IPS-18c (cell line): ENCODE results near the gene UNC13A.

Source experiments
- H3K4me3 ChIP-seq: 2 replicates; pipeline ENCODE4 v1.7.0; 2013; ENCODE audit warnings: low read depth, mild to moderate bottlenecking, low read length, moderate library complexity; ENCODE audit not compliant: insufficient read depth
- H3K9me3 ChIP-seq: one replicate; pipeline ENCODE4 v1.6.1; 2013; ENCODE audit warnings: mild to moderate bottlenecking, low read length, moderate library complexity; ENCODE audit not compliant: control insufficient read depth, insufficient read depth

UNC13A gene

GRCh38 chr19:17648786-17649185, 39.4 kb downstream of the UNC13A start:
- no peak overlapping the region for H3K4me3 ChIP-seq
- peaks cover 2% of the 10 kb centered on the region for H3K9me3 ChIP-seq

GRCh38 chr19:17648097-17648660, 40.0 kb downstream of the UNC13A start:
- Histone ChIP-seq H3K9me3 (peaks cover 2% of the 10 kb centered on the region), H3K4me3 (no peak overlapping the region)

GRCh38 chr19:17647071-17648020, 40.8 kb downstream of the UNC13A start:
- Histone ChIP-seq H3K9me3 (peaks cover 2% of the 10 kb centered on the region), H3K4me3 (no peak overlapping the region)

GRCh38 chr19:17646441-17646840, 41.7 kb downstream of the UNC13A start:
- Histone ChIP-seq H3K9me3 (peaks cover 2% of the 10 kb centered on the region), H3K4me3 (no peak overlapping the region)

GRCh38 chr19:17645339-17645963, 42.7 kb downstream of the UNC13A start:
- H3K4me3 ChIP-seq: no peak overlapping the region
- H3K9me3 ChIP-seq: peaks cover 2% of the 10 kb centered on the region

GRCh38 chr19:17642656-17643055, 45.5 kb downstream of the UNC13A start:
- Histone ChIP-seq H3K9me3 (no peaks in the 10 kb centered on the region), H3K4me3 (no peak overlapping the region)

GRCh38 chr19:17641846-17642245, 46.3 kb downstream of the UNC13A start:
- Histone ChIP-seq H3K4me3 (no peak overlapping the region), H3K9me3 (no peaks in the 10 kb centered on the region)

GRCh38 chr19:17641181-17641580, 47.0 kb downstream of the UNC13A start:
- H3K4me3 ChIP-seq: no peak overlapping the region
- H3K9me3 ChIP-seq: no peaks in the 10 kb centered on the region

GRCh38 chr19:17633700-17634099, 54.5 kb downstream of the UNC13A start:
- Histone ChIP-seq H3K4me3 (no peak overlapping the region), H3K9me3 (no peaks in the 10 kb centered on the region)

- Histone ChIP-seq H3K9me3 (no peaks in the 10 kb centered on the region), H3K4me3 (no peak overlapping the region)
Observed at GRCh38 chr19:17632577-17632976, 55.6 kb downstream of the UNC13A start.

- no peak overlapping the region for H3K4me3 ChIP-seq
Observed at GRCh38 chr19:17629760-17630159, 58.4 kb downstream of the UNC13A start.

GRCh38 chr19:17627921-17628320, 60.2 kb downstream of the UNC13A start:
- Histone ChIP-seq H3K4me3 (no peak overlapping the region), H3K9me3 (no peaks in the 10 kb centered on the region)

More at GRCh38 chr19:17629760-17630159, 58.4 kb downstream of the UNC13A start:
- H3K9me3 ChIP-seq: no peaks in the 10 kb centered on the region

- no peaks in the 10 kb centered on the region for H3K9me3 ChIP-seq
- no peak overlapping the region for H3K4me3 ChIP-seq
Observed at GRCh38 chr19:17627161-17627560, 61.0 kb downstream of the UNC13A start.

GRCh38 chr19:17626456-17627015, 61.6 kb downstream of the UNC13A start:
- Histone ChIP-seq H3K4me3 (no peak overlapping the region), H3K9me3 (no peaks in the 10 kb centered on the region)

GRCh38 chr19:17625980-17626379, 62.2 kb downstream of the UNC13A start:
- Histone ChIP-seq H3K9me3 (no peaks in the 10 kb centered on the region), H3K4me3 (no peak overlapping the region)

GRCh38 chr19:17625043-17625442, 63.1 kb downstream of the UNC13A start:
- no peaks in the 10 kb centered on the region for H3K9me3 ChIP-seq
- no peak overlapping the region for H3K4me3 ChIP-seq

GRCh38 chr19:17624314-17624991, 63.7 kb downstream of the UNC13A start:
- no peak overlapping the region for H3K4me3 ChIP-seq
- H3K9me3 ChIP-seq: no peaks in the 10 kb centered on the region
